RWPE2 (cell line): ENCODE data around the gene NKX2-3.

Source experiments
- ATAC-seq: fragments of 200-7000 bp; cut with Tn5 transposase; 3 replicates; pipeline ENCODE4 v1.9.1; 2021; ENCODE audit warnings: low read depth
- DNase-seq: peaks from one replicate; pipeline ENCODE4 v3.0.0-alpha.2; 2020; ENCODE audit warnings: low spot score
- H3K27ac ChIP-seq: fragments of 450-650 bp; 2 replicates; pipeline ENCODE4 v1.5.1; 2017; ENCODE audit warnings: mild to moderate bottlenecking; ENCODE audit not compliant: poor library complexity, severe bottlenecking
- H3K27me3 ChIP-seq: fragments of 250-450 bp; sonication (Bioruptor Pico); 2 replicates; pipeline ENCODE4 v1.5.1; 2021; ENCODE audit warnings: mild to moderate bottlenecking, moderate library complexity; ENCODE audit not compliant: insufficient read depth, poor library complexity, severe bottlenecking
- H3K36me3 ChIP-seq: fragments of 250-450 bp; sonication (Bioruptor Pico); 2 replicates; pipeline ENCODE4 v1.5.1; 2020; ENCODE audit warnings: low read depth, mild to moderate bottlenecking, moderate library complexity
- H3K4me1 ChIP-seq: fragments of 250-450 bp; sonication (Bioruptor Pico); 2 replicates; pipeline ENCODE4 v1.5.1; 2021; ENCODE audit warnings: mild to moderate bottlenecking, moderate library complexity; ENCODE audit not compliant: insufficient read depth, poor library complexity, severe bottlenecking
- H3K4me3 ChIP-seq: fragments of 250-450 bp; sonication (Bioruptor Pico); 2 replicates; pipeline ENCODE4 v1.5.1; 2021; ENCODE audit warnings: mild to moderate bottlenecking, moderate library complexity; ENCODE audit not compliant: severe bottlenecking
- H3K9me3 ChIP-seq: fragments of 250-450 bp; sonication (Bioruptor Pico); 2 replicates; pipeline ENCODE4 v1.5.1; 2021; ENCODE audit warnings: mild to moderate bottlenecking, moderate library complexity; ENCODE audit not compliant: severe bottlenecking
- TF ChIP-seq, protein P1 (sequence below): fragments of 450-650 bp; IDR thresholded peaks from one replicate; pipeline ENCODE4 v1.5.1; 2017; ENCODE audit warnings: mild to moderate bottlenecking, moderate library complexity; ENCODE audit not compliant: poor library complexity, severe bottlenecking

Gene NKX2-3

DNA sequence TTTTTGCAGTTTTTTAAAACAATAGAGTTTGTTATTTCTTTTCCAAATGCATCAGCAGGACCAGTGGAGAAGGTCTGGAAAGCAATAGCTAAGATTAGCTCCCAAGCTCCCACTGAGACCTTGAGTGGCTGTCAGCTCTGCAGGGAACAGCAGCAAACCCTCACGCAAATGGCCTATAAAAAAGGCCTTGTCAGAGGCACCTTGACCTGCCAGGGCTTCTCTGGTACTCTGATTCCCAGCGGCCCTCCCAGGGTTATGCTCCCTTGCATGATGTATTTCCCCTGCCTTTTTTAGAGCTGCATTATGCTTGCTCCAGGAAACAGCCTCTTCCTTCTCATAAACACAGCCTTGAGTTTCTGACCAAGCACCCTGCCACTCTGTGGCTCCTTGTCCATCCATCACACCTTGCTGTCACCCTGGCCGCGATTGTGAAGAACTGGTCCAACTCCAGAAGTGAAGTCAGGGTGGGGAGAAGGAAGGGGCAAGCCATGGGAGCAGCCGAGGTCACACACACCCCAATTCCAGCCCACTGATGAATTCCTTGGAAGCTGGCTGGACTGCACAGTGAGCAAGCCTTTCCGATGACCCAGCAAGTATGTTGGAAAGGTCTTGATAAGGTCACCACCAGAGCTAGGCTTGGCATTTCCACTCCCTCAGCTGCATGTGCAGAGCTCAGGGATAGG lies 35.3 kb upstream of the NKX2-3 start:
- H3K36me3 ChIP-seq, result no peaks in the 10 kb centered on the region
- ATAC-seq (no peak), DNase-seq (no peak)

DNA sequence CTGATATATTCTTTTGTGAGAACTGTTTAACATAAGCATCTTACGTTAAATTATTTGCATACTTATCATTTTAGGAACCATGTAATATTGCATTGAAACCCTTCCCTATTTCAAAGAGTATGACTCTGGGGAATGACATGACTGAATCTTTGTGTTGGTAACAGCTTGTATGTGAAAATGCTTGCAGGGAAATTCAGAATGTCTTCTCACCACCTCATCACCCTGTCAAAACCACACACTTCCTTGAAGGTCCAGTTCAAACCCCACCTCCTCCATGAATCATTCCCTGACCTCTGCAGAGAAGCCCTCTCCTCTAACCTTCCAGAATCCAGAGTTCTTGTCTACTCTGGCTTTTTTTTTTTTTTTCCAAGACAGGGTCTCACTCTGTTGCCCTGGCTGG lies 26.3 kb upstream of the NKX2-3 start:
- no peak for DNase-seq
- TF ChIP-seq, protein P1, sequence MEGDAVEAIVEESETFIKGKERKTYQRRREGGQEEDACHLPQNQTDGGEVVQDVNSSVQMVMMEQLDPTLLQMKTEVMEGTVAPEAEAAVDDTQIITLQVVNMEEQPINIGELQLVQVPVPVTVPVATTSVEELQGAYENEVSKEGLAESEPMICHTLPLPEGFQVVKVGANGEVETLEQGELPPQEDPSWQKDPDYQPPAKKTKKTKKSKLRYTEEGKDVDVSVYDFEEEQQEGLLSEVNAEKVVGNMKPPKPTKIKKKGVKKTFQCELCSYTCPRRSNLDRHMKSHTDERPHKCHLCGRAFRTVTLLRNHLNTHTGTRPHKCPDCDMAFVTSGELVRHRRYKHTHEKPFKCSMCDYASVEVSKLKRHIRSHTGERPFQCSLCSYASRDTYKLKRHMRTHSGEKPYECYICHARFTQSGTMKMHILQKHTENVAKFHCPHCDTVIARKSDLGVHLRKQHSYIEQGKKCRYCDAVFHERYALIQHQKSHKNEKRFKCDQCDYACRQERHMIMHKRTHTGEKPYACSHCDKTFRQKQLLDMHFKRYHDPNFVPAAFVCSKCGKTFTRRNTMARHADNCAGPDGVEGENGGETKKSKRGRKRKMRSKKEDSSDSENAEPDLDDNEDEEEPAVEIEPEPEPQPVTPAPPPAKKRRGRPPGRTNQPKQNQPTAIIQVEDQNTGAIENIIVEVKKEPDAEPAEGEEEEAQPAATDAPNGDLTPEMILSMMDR, result no peak

More for the DNA sequence above, 35.3 kb upstream of the NKX2-3 start:
- H3K27ac ChIP-seq, result no peak overlapping the region
- H3K27me3 ChIP-seq, result peaks cover 5% of the 10 kb centered on the region
- no peaks in the 10 kb centered on the region for H3K4me1 ChIP-seq
- H3K9me3 ChIP-seq, result no peaks in the 10 kb centered on the region
- no peak overlapping the region for H3K4me3 ChIP-seq
- TF ChIP-seq, protein P1, result no peak

DNA sequence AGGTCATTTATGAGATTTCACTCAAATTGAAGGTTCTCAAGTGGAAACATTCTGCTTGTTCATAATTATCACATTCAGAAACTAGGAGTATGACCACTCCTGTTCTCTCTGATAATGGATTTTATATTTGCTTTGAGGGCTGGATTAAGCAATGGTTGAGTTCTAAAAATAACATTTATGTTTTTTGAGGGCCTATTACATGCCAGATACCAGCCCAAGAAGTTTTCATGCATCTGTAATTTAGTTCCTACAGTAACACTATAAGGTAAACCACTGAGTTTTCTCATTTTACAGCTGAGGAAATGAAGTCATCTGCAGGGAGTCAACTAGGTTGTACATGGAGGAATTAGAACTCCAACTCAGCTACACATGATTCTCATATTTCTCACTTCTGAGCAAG lies 25.5 kb upstream of the NKX2-3 start:
- Histone ChIP-seq H3K4me3 (no peak overlapping the region), H3K27me3 (peaks cover 4% of the 10 kb centered on the region), H3K4me1 (no peaks in the 10 kb centered on the region), H3K9me3 (no peaks in the 10 kb centered on the region), H3K36me3 (no peaks in the 10 kb centered on the region), H3K27ac (no peak overlapping the region)
- no peak for DNase-seq
- TF ChIP-seq, protein P1, result no peak
- no peak for ATAC-seq

More for the DNA sequence above, 26.3 kb upstream of the NKX2-3 start:
- Histone ChIP-seq H3K27ac (no peak overlapping the region), H3K4me1 (no peaks in the 10 kb centered on the region), H3K27me3 (peaks cover 4% of the 10 kb centered on the region), H3K4me3 (no peak overlapping the region), H3K36me3 (no peaks in the 10 kb centered on the region), H3K9me3 (no peaks in the 10 kb centered on the region)
- ATAC-seq, result no peak

DNA sequence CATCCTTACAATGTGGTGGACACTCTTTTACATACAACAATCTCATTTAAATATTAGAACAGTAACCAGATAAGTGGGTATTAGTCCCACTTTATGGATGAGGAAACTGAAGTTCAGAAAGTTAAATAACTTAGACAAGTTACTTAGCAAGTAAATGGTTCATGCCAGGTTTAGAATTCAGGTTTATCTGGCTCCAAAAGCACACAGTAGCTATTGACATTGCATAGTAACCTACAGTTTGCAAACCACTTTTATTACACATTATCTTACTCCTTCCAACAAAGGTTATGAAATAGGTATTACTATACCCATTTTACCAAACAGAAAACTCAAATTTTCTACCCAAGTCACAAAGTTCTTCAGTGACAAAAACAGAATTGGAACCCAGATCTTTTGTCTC lies 19.7 kb upstream of the NKX2-3 start:
- H3K27me3 ChIP-seq, result peaks cover 3% of the 10 kb centered on the region
- no peaks in the 10 kb centered on the region for H3K4me1 ChIP-seq
- H3K9me3 ChIP-seq, result no peaks in the 10 kb centered on the region
- H3K4me3 ChIP-seq, result no peak overlapping the region
- DNase-seq, result no peak
- no peak overlapping the region for H3K27ac ChIP-seq
- no peak for ATAC-seq
- no peaks in the 10 kb centered on the region for H3K36me3 ChIP-seq
- TF ChIP-seq, protein P1, result no peak

DNA sequence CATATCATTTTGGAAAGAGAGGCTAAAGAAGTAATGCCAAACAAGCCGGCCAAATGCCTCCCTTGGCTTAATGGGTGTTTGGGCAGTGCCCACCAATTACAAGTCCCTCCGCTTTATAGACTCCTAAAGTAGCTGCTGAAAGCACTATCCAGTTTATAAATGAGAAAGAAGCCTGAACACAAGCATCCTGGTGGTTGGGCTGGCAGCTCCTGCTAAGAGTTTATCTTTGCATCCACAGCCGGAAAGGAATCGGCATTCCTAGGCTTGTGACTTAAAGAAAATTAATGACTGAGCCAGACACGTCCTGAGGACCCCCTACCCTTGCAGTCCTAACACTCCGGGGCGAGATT lies 13.1 kb upstream of the NKX2-3 start:
- H3K27me3 ChIP-seq, result peaks cover 69% of the 10 kb centered on the region
- H3K4me3 ChIP-seq, result no peak overlapping the region
- no peak for DNase-seq
- H3K9me3 ChIP-seq, result no peaks in the 10 kb centered on the region
- no peaks in the 10 kb centered on the region for H3K4me1 ChIP-seq
- TF ChIP-seq, protein P1, result no peak
- no peak overlapping the region for H3K27ac ChIP-seq
- H3K36me3 ChIP-seq, result no peaks in the 10 kb centered on the region
- no peak for ATAC-seq
